Astrocyte of the spinal cord (primary cell): ENCODE data around the gene CASZ1.

Experiments used
- DNase-seq: peaks from one replicate; pipeline ENCODE4 v3.0.0; 2011; ENCODE audit warnings: low read depth, low spot score
- H3K4me3 ChIP-seq: 2 replicates; pipeline ENCODE4 v1.5.1; 2011; ENCODE audit warnings: low read depth, mild to moderate bottlenecking, low read length, moderate library complexity
- in situ Hi-C: cut with HindIII; loops from 2 replicates; pipeline ENCODE4 v1.10.0; 2017; ENCODE audit warnings: low sequenced_read_pairs
- TF ChIP-seq, protein P1 (sequence below): IDR thresholded peaks from 2 replicates; pipeline ENCODE4 v1.5.1; 2012; ENCODE audit warnings: low read depth, mild to moderate bottlenecking, low read length, inconsistent platforms

The CASZ1 gene

DNA sequence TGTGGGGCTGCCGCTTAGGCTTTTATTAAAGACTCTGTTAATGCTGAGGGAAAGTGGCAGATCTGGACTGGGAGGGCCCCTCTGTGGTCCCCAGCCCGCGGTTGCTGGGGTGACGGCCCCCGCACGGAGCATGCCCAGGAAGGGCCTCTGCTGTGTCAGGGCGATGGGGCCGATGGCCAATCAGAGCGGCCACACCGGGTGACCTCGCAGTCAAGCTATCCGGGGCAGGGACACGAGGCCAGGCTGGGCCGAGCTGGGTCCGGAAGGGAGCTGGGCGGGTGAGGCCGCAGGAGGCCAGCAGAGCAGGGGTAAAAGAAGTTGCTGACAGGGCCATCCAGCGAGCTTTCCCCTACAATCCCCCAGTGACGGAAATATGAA lies 145.1 kb downstream of the CASZ1 start:
- in situ Hi-C loops = no loop called here

DNA sequence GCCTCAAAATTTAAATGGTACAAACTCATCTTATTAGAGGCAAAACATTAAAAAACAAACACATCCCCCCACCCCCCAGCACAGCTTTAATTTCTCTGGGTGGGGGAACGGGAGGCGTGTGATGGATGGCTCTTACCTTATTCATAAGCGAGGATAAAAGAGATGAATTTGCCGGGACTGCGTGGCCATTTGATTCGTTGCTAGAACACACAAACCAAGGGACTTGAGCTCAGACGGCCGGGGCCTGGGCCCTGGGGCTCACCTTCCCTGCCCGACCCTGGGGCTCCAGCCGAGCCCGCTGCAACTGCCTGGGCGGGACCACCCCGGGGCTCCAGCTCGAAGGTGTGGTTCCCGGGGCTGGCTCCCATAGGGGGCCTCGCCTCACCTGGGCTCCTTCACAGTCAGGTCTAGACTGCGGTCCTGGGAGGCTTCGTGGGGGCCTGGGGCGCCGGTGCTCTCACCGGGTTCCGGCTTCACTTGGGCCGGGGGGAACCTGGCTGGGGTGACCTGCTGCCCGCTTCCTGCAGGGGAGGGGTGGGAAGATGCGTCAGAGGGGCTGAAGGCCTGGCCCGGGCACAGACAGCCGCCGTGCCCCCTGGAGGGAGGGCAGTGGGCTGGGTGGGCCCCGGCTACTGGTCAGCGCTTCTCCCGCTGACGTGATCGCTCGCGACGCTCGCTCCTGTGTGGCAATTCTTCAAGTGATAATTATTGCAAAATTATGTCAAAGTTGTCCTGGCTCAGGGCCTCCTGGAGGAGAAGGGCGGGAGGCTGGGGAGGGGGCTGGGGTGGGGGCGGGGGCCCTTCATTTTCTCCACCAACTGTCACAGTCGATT lies 145.7 kb downstream of the CASZ1 start:
- TF ChIP-seq, protein P1, sequence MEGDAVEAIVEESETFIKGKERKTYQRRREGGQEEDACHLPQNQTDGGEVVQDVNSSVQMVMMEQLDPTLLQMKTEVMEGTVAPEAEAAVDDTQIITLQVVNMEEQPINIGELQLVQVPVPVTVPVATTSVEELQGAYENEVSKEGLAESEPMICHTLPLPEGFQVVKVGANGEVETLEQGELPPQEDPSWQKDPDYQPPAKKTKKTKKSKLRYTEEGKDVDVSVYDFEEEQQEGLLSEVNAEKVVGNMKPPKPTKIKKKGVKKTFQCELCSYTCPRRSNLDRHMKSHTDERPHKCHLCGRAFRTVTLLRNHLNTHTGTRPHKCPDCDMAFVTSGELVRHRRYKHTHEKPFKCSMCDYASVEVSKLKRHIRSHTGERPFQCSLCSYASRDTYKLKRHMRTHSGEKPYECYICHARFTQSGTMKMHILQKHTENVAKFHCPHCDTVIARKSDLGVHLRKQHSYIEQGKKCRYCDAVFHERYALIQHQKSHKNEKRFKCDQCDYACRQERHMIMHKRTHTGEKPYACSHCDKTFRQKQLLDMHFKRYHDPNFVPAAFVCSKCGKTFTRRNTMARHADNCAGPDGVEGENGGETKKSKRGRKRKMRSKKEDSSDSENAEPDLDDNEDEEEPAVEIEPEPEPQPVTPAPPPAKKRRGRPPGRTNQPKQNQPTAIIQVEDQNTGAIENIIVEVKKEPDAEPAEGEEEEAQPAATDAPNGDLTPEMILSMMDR = no peak
- no peak overlapping the region for H3K4me3 ChIP-seq
- in situ Hi-C loops = no loop called here
- DNase-seq = no peak

More for the DNA sequence above, 145.1 kb downstream of the CASZ1 start:
- TF ChIP-seq, protein P1 = no peak
- H3K4me3 ChIP-seq = no peak overlapping the region
- DNase-seq = no peak

DNA sequence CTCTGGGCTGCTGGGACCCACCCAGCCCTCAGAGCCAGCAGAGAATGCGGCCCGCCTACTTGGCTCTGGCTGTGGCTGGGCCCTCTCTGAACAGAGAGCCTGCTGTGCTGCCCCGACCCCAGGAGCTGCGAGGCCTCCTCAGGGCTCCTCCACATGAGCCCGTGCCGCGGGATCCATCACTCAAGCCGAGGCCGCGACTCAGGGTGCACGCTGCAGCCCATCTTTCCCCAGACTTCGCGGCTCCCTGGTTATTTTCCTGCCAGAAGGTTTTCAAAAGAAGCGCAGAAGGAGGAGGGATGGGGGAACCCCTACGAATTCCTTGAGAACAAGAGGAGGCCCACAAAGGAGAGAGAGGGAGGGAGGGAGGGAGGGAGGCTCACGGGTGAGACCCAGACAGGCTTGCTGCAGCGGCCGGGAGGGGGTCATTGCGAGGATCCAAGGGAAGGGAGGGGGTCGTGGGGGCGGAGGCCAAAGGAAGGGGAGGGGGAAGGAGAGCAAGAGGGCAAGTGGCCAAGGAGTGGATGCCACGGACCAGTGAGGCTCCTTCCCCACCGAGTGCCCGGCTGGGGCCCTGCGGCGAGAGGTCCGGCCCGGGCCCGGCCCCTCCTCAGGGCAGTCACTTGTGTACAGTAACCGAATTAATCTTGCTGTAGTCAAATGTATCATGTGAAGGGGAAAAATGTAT lies 146.8 kb downstream of the CASZ1 start:
- in situ Hi-C loops = no loop called here
- no peak overlapping the region for H3K4me3 ChIP-seq
- DNase-seq = no peak
- TF ChIP-seq, protein P1 = no peak

DNA sequence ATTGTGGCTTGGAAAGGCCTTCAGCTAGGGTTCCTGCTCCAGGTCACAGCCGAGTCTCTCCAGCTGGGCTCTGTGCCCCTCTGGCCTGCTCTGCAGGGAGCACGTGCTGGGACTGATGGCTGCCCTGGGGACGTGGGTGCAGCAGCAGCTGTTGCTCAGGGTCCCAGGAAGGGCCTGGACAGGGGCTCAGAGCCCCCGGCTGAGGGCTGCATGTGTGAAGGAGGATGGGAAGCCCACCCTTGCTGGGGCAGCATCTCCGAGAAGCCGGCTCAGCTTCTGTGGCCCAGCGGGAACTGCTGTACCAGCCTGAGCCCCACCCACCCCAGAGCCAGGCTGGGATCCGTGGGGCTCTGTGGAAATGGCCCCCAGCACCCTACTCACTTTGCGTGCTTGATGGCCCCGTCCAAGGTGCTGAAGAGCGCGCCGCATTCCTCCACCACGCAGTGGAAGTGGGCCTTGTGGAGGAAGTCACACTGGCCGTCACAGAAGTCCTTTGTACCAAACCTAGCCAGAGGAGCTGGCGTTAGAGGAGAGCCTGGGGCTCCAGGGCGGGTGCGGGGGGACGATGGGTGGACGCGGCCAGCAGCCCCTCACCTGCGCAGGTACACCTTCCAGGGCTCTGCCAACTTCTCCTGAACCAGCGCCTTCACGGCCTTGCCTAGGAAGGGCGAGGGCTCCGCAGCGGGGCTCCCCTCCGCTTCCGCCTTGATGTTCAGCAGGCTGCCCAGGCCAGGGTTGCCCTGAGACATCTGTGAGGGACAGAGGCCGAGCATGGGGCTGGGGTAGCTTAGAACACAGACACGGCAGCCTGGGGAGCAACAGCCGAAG lies 147.5 kb downstream of the CASZ1 start:
- no peak for DNase-seq
- TF ChIP-seq, protein P1 = no peak
- no peak overlapping the region for H3K4me3 ChIP-seq
- in situ Hi-C loops = no loop called here

DNA sequence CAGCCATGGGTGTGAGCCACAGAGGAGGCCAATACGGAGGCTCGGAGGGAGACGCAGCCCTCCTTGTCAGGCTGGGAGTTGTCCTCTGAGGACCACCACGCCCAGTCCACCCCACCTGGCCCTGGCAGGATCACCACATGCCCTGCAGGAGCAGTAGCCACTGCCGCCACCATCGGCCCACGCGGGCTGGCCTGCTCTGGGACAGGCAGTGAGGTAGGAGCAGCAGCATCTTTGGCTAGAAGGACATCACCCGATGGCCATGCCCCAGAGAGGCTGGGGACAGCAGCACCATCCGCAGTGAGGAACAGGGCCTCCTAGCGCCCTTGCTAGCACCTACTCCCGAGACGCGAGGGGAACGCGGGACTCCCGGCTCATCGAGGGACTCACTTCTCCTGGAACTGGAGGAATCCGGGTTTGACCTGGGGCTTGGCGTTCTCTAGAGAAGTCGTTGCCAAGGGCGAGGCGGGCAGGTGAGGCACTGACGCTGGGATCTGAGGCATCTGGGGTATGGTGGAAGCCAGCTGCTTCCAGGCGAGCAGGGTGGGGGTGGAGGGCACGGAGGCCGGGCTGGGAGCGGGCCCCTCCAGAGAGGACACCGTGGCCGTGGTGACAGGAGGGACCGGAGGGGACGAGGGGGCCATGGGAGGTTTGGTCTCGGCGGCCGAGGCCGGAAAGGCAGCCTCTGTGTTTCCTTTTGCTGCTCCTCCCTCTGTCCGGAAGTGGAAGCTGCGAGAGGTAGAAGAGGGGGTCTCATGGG lies 148.9 kb downstream of the CASZ1 start:
- DNase-seq = no peak
- in situ Hi-C loops = no loop called here
- H3K4me3 ChIP-seq = no peak overlapping the region
- TF ChIP-seq, protein P1 = no peak
